CD4-positive, alpha-beta T cell treated with Interleukin-1 beta for 1 hour (primary cell): Measurements from ENCODE around the gene IER3.
"Not testable (repeated sequence)": the region's sequence is repeated elsewhere in the genome, so short reads cannot be mapped to it uniquely, and the experiment has no call there.

Source experiments
- DNase-seq, 2 donors: peaks; one replicate each; pipeline ENCODE4 v3.0.0-alpha.2; 2020 to 2022

The IER3 gene

DNA sequence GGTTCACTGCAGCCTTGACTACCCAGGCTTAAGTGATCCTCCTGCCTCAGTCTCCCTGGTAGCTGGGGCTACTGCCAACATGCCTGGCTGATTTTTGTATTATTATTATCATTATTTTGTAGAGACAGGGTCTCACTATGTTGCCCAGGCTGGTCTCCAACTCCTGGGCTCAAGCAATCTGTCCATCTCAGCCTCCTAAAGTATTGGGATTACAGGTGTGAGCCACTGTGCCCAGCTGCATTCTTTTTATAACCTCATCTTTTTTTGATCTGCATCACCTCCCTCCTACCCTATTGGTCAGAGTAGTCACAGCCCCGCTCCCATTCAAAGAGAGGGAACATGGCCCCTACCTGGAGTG, 23.6 kb upstream of the IER3 start:
- no peak for DNase-seq

DNA sequence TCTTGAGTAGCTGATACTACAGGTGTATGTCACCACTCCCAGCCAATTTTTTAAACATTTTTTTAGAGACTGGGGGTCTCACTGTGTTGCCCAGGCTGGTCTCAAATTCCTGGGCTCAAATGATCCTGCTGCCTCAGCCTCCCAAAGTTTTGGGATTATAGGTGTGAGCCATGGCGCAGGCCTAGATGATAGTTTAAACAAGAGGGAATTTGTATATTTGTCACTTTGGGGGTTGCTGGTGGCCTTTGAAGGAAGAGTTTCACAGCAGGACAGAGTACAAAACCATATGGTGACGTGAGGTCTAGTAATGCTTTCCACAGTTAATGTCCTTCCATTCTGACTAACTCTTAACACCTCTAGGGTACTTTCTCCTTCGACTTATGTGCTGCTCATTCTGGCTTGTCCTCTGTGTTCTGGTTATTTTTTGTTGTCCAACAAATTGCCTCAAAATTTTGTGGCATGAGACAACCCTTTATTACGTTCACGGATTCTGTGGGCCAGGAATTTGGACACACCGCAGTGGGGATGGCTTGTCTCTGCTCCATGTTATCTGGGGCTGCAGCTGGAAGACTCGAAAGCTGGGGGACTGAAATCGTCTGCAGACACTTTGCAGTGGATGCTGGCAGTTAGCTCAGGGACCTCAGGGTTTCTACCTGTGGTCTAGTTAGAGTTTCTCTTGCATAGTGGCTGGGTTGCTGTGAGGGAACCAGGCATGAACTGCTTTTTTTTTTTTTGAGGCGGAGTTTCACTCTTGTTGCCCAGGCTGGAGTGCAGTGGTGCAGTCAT, 23.0 kb upstream of the IER3 start:
- DNase-seq, result no peak

DNA sequence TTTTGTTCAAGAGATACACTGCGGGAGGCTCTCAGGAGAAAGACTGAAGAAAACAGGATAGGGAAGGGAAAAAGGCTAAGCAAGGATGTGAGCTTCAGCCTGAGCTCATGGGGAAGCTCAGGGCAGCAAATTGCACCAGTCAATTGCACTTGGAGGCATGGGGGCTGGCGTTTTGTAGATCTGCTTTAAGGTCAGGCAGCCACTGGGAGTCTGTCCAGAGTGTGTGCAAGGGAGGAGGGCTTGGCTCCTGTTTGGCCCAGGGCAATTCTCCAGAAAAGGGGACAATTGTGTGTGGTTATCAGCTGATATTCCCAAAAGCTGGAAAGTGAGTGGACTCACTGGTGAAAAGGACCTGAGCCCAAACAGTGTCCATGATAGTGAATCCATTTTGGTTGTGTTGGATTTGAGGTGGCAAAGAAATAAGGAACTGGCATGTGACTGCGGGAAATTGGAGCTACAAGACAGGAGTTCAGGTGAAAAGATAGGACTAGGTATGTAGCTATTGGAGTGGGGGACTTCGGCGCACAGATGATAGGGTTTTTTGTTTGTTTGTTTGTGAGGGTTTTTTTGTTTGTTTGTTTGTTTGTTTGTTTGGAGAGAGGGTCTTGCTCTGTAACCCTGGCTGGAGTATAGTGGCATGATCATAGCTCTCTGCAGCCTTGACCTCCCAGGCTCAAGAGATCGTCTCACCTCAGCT, 22.3 kb upstream of the IER3 start:
- DNase-seq, result no peak

DNA sequence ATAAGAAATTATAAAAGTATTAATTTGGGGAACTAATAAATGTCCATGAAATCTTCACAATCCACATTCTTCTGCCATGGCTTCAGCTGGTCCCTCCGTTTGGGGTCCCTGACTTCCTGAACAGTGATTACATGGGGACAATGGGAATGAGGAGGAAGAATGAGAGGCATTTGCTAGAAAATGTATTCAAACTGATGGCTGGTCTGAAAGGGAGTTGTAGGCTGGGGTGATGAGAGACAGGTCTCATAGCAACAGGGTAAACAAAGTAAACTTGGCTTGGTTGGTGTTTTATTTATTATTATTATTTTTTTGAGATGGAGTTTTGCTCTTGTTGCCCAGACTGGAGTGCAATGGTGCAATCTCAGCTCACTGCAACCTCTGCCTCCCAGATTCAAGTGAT, 21.1 kb upstream of the IER3 start:
- DNase-seq, result not testable (repeated sequence)

DNA sequence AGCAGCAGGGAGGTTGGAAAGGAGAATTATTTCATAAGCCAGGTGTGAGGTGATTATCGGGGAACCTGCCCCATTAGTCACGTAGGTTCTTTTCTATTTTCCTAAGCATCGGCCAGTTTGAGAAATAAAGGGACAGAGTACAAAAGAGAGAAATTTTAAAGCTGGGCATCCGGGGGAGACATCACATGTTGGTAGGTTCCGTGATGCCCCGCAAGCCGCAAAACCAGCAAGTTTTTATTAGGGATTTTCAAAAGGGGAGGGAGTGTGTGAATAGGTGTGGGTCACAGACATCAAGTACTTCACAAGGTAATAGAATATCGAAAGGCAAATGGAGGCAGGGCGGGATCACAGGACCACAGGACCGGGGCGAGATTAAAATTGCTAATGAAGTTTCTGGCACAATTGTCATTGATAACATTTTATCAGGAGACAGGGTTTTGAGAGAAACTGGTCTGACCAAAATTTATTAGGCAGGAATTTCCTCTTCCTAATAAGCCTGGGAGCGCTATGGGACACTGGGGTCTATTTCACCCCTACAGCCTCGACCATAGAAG, 20.2 kb upstream of the IER3 start:
- DNase-seq, result not testable (repeated sequence)

DNA sequence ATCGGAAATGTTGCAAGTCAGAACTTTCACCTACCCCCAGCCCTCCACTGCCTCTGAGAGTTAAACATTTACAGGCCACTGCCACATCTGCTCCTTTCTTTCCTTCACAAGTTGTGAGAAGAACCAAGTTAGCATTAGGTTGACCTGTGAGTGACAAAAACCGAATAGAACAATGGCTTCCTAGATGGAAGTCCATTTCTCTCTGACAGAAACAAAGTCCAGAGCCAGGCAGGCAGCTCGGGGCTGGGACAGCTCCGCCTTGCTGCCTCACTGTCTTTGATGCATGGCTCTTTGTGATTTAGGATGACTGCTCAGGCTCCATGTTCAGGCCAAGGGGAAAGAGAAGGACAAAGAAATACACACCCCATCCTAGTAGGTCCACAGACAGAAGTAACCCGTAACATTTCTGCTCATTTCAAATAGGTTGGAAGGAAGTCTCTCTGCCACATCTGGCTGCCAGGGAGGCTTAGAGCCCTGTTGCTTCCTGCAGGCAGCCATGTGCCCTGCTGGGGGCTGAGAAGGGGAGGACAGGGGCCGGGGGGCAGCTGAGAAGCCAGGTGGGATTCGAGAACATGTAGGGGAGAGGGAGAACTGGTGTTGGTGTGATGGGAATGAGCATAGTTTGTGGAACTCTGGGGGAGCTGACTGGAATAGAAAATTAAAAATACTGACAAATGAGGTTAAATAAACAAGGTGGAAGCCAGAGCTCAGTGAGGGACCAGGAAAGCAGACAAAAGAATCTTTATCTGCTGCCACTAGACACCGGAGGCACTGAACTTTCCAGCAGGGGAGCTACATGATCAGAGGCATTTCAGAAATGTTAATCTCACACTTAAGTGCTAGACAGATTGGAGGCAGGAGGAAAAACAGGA, 19.5 kb upstream of the IER3 start:
- DNase-seq, result no peak

DNA sequence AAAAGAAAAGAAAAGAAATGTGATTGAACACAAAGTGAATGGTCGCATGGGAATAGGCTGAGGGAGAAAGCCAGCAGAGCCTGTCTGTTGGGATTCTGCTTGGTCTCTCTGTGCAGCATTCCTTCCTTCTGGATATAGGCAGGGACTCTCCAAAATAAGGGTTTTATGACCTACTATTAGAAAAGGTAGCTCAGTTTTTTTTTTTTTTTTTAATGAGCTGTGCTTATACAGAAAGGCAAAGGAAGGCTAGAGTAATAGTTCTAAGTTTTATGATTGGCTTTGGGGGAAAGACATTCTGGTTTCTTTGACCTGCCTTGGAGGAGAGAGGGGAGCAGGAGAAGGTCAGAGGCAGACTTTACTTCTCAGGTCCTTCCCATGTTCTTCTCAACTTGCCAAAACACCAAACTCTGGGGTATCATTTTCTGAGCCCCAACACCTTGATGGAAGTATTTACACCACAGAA, 18.8 kb upstream of the IER3 start:
- DNase-seq, result no peak

DNA sequence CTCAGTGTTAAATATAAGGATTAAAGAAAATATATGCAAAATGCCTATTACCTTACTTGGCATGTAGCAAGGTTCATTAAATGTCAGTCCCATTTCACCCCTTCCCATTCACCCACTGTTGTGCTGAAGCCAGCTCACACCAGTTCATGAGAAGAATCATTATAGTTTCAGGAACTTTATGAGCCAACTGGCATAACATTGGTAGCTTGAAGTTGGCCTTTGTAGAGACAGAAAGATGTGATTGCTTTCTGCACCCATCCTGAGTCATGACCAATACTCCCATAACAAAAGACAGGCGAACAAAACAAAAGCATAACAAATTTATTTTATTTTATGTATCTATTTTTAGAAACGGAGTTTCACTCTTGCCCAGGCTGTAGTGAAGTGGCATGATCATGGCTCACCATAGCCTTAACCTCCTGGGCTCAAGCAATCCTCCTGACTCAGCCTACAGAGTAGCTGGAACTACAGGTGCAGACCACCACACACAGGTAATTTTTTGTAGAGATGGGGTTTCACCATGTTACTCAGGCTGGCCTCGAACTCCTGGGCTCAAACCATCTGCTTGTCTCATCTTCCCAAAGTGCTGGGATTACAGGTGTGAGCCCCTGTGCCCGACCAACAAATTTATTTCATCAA, 17.6 kb upstream of the IER3 start:
- DNase-seq, result no peak

DNA sequence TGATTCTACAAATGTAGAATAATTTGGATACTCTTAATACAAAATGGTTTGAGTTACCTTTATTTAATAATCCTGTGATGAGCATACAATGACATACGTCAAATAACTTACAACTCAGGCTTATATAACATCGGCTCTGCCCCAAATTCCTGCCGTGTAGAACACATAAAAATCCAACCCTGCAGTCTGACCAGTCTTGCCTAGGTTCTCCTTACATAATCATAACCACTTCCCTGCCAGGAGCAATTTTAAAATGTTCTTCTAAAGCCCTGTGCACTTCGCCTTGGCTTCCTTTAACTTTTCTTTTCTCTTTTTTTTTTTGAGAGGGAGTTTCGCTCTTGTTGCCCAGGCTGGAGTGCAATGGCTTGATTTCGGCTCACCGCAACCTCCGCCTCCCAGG, 16.2 kb upstream of the IER3 start:
- no peak for DNase-seq

DNA sequence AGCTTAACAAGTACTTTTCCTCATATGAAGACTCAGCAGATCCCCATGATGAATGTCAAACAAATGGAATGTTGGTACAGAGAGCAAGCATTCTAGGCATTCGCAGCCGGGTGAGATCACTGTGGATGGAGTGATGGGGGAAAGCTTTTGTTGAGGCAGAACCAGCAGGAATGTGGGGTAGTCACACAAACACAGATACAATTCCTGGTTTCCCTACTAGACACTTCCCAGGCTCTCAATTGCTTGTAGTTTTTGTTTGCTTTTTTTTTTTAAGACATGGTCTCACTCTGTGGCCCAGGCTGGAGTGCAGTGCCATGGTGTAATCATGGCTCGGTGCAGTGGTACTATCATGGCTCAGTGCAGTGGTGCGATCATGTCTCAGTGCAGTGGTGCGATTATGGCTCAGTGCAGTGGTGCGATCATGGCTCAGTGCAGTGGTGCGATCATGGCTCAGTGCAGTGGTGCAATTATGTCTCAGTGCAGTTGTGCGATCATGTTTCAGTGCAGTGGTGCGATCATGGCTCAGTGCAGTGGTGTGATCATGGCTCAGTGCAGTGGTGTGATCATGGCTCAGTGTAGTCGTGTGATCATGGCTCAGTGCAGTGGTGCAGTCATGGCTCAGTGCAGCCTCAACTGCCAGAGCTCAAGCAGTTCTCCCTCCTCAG, 15.4 kb upstream of the IER3 start:
- no peak for DNase-seq

DNA sequence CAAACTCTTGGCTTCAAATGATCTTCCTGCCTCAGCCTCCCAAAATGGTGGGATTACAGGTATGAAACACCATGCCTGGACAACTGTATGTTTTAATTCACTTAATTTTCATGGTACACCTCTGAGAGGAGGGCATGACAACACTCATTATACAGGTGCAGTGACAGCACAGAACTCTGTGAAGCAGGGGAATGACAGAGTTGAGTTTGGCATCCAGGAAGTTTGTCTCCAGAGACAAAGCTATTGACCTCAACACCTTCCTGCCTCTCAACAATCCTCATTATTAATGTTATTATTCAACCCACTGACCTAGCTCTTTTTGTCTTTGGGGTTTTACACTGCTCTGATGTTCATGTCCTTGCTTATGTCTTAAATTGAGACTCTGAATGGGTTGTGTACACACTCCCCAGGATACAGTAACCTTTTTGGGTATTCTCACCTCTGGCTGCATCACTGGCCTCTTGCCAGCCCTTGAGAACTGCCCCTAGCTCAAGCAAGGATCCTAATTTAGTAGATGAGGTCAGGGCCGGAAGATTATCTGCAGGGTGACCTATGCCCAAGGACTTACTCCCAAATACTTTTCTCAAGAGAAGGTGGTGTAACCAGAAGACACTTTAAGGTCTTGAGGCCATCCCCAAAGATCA, 13.0 kb upstream of the IER3 start:
- DNase-seq, result no peak

DNA sequence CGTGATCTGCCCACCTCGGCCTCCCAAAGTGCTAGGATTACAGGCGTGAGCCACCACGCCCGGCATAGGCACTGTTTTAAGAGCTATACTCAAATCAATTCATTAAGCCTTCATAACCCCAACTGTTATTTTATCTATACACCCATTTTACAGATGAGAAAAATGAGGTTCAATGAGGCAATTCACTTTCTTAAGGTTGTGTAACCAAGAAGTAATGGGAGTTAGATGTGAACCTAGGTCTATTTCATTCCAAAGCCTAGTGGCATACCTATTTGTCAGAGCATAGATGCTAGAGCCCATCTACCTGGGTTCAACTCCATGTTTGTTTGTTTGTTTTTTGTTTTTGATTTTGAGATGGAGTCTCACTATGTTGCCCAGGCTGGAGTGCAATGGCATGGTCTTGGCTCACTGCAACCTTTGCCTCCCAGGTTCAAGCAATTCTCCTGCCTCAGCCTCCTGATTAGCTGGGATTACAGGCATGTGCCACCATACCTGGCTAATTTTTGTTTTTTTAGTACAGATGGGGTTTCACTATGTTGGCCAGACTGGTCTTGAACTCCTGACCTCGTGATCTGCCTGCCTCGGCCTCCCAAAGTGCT, 12.2 kb upstream of the IER3 start:
- DNase-seq, result not testable (repeated sequence)

DNA sequence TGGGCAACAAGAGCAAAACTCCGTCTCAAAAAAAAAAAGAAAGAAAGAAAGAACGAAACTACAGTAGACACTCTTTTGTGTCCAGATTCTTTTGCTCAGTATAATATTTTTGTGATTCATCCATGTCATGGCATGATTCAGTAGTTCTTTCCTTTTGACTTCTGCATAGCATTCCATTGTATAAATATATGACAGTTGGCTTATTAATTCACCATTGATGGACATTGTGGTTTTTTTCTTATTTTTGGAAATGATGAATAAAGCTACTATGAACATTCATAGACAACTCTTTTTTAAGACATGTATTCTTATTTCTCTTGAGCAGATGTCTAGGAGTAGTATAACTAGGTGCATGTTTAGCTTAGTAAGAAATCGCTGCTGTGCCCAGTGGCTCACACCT, 10.3 kb upstream of the IER3 start:
- DNase-seq, result no peak

DNA sequence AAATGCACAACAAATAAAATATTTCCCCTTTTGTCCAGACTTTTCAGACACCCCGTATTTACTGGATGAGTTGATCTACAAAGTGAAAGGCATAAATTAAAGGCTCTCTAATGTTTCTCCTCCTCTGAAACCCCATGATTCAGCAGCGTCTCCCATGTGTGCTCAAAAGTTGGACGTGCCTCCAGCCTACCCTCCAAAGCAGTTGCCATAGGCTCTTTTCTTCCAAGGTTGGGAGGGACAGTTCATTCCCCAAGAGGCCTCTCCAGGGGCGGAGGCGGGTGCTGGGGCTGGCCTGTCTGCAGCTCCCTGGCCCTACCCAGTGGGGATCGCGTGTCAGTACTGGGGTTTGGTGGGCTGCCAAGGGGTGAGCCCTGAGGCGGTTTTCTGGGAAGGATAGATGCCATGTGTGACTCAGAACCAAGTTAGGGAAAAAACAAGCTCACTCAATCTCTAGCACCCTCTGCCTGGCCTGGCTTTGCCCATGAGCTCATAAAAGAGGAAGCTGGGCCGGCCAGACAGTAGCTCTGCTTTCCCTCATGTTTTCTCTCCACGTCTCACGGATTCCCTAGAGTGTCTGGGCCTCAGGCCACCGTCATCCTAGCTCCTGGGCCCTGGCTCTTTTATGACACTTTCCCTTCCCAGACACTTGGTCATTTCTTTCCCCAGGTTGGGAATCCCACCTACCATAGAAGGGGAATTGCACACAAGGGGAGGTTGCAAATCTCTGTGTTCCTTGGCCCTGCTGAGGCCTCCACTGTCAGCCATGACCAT, 8.0 kb upstream of the IER3 start:
- DNase-seq, result peak in 1 of 2 donors; percentile 52

DNA sequence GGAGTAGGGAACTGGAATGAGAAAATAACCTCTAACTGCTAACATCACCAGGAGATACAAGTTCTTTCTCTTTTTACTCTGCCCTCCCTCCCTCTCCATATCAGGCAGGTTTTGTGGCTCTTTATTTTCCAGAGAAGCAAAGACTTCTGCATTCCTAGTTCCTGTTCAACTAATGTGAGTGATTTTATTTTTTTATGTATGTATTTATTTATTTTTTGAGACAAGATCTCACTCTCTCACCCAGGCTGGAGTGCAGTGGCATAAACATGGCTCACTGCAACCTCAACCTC, 6.0 kb upstream of the IER3 start:
- DNase-seq, result no peak

DNA sequence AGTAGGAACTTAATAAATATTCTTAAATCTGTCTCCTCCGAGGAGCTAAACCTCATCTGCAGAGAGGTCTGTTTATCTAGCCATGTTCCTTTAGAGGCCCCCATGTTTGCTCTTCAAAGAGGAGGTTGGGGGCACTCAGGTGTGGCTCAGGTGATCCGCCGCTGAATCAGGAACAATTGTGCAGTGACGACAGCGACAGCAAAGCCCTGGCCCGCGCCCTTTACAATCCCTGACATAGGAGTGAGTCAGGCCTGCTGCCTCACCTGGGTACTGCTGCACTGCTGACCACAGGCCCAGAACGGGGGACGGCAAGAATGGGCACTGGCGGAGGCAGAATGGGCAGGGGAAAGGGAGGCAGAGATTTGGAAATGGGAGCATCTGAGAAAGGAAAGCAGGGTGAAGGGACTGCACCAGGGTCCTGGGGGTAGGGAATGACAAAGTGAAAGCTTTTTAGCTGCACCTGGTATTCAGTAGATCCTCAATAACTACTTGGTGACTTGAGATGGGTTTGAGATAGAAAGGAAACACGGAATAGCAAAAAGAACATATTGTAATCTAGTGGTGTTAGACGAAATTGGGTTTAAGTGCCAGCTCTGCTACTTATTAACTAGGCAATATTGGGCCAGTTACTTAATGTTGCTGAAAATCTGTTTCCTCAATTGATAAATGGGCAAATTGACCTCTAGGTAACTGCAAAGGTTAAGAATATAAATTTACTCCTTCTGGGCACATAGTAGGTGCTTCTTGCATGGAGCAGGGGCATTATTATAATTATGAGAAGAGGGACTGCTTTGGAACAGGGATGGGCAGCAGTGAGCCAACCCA, 5.4 kb upstream of the IER3 start:
- DNase-seq, result no peak

DNA sequence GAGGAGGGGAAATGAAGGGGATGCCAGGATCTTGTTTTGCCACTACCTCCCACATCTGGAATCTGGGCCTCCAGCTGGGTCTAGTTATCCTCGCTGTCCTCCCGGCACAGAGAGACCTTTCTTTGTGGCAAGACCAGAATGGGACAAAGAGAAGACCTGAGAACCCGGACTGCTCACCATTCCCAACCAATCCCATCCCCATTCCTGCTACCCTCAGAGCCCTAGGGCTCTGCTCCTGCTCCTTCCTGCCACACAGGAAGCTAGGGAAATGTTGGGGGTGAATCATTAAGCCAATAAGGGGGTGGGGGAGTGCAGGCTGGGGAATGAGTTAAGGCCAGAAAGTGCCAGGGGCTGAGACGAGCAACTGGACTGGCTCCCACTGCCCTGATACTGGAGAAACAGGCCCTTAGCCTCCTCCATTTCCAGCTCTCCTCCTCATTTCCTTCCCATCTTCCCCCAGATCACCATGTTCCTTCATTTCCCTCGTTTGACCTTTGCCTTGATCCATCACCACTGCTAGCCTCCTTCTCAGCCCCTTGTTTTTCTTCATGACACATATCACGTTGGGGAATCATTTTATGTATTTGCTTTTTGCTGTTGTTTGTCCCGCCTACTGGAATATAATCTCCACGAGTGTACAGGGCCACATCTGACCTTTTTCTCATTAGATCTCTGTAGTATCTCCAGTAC, 4.6 kb upstream of the IER3 start:
- no peak for DNase-seq

DNA sequence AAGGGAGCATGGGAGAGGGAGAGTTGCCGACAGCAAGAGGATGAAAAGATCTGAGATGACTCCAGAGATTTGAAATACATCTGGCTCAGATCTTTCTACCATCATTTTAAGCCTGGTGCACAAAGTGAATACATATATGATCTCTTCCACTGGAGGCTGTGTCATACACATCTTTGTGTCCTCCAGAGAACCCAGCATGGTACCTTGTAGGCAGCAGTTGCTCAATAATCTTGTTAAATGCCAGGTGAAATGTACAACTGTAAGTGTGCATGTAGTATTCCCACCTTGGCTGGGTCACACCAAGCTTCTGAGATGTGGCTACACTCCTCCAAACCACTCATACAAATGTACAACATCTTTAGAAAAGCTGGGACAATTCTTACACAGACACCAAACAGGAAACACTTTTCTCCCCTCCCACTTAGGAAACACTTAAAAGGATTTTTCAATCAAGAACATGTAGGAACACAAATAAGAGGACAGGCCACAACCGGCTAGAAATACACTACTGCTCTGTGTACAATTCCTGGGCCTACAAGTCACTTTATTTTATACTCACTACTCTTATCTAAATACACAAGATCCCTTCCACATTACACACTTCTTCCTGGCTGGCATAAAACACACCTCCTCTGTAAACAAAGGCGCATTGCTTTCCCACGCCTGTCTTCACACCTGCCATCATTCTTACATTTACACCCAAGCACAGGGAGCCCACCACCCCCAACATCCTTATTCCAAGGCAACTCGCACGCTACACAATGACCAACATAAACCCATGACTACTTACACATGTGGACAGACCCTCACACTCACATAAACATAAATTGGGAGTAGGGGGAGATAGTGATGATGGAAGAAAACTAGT, 3.8 kb upstream of the IER3 start:
- DNase-seq, result no peak
